Stimulated activated CD4-positive, alpha-beta T cell treated with anti-CD3 and anti-CD28 coated beads, Interleukin-1b, Interleukin-23, amount 100 ng/mL, for 24 hours (primary cell): ENCODE measurements around the gene ANKRD37.

Source experiments
- DNase-seq, 4 experiments: peaks; one replicate each; pipeline ENCODE4 v3.0.0-alpha.2; 2020; ENCODE audit warnings: low read depth in 4 of 4, low spot score in 1 of 4

The ANKRD37 gene

DNA sequence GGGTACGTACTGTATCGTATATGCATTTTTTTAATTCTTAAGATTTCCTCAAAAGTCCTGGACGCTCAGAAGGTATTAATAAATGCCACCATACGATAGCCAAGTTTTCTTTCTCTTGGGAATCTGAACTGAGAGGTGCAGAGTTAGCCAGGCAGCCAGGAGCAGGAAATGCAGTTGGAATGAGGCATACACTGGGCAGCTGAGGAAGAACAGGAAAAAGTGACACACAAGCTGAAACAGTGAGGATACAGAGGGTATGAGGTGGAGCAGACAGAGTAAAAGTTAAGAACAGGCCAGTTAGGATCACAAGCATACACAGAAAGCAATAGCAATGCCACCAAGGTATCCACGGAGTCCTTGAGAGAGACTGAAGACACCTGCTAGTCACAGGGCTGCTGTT, 15.8 kb downstream of the ANKRD37 start:
- DNase-seq, result no peak

DNA sequence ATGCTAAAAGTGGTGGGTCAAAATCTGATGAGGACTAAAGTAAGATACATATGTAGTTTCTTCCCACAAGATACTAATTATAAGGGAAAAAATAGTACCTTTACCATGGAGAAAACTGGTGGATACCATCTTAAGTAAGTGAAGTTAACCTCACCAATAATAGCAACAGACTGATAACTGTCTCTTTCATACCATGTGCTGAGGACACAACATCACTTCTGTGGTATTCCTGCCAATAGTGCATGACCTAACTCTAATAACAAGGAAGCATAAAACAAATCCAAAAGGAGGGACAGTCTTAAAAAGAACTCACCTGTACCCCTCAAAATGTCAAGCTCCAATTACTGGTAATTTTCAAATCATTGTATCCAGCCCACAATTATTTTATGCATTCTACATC, 20.3 kb downstream of the ANKRD37 start:
- no peak for DNase-seq

DNA sequence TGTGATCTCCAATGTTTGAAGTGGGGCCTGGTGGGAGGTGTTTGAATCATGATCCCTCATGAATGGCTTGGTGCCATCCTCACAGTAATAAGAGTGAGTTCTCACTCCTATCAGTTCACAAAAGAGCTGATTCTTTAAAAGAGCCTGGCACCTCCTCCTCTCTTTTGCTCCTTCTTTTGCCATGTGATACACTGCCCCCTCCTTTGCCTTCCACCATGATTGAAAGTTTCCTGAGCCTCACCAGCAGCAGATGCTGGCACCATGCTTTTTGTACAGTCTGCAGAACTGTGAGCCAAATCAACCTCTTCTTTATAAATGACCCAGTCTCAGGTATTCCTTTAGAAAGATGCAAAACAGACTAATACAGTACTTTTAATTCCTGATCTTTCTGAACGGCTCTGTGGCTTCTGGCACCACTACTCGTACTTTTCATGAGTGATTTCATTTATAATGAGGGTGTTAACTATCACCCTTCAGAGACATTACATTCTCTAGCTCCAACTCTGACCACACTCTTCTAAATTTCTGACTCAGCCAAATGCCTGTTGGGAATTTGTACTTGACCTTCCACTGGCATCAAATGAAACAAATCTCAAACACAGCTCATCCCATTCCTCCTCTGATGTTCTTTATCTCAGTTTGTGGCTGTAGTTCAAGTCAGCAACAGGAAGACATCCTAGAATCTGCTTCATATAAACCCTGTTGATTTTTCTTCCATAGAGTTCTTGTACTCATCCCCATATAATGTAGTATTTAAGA, 24.9 kb downstream of the ANKRD37 start:
- no peak for DNase-seq

DNA sequence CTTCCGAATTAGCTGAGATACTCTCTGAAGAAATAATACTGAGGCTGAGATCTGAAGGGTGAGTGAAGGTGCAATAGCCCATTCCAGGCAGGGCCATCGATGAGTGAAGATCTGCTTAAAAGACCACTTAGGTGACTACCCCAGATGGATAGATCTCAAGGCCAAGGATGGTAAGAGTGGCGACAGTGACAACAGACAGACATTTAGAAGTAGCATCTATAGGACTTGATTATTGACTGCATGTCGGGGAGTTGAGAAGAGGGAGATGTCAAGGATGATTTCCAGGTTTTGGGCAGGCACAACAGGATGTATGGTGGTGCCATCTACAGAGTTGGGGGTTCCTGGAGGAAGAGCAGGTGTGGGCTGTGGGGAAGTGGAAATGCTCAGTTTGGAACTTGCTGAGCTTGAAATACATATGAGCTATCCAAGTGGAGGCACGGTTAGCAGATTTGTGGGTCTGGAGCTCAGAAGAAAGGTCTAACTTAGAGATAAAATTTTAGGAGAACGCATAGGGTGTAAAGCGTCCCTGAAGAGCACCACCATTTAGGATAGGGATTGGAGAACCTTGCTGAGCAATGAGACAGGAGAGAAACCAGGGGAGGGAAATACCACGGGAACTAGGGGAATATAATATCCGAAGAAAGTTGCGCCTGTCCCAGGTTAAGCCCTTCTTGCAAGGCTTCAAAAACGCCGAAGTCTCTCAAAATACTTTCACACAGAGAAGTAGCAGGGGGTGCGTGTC, 28.4 kb downstream of the ANKRD37 start:
- DNase-seq, result no peak

DNA sequence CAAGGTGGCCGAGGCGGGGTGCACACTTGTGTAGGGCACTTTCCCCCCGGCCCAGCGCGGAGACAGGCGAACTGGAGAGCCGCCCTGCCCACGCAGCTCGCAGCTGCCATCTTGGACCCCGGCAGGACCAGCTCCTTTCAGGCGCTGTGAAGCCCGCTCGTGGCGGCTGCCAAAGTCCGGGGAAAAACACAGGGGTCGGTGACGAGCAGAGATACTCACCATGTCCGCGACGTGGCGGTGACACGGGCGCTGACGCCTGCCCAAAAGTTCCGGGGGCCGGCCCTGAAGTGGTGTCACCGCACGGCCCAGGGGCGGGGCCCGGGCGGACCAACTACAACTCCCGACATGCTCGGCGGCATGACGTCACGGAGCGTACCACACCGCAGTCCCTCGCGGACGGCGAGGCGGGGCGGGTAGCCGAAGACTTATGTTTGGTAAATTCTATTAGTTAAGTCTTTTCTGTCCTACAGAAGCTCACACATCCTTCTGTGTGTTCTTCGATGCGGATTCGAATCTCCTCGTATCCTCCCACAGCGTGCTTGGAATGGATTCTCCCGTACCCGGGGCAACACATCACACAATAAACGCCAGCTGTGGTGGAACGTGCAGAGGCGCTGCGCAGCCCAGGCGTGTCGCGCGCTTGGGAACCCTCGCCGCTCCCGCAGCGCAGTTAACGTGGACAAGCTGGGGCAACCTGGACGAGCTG, 29.2 kb downstream of the ANKRD37 start, which contains the start of gene UFSP2:
TSS of gene UFSP2 (minus strand) at position 318 of the 706 bp plus-strand sequence. CDS start at position 222, 96 bp downstream.
- DNase-seq, result peak; percentile 67 to 81 (median 71)

DNA sequence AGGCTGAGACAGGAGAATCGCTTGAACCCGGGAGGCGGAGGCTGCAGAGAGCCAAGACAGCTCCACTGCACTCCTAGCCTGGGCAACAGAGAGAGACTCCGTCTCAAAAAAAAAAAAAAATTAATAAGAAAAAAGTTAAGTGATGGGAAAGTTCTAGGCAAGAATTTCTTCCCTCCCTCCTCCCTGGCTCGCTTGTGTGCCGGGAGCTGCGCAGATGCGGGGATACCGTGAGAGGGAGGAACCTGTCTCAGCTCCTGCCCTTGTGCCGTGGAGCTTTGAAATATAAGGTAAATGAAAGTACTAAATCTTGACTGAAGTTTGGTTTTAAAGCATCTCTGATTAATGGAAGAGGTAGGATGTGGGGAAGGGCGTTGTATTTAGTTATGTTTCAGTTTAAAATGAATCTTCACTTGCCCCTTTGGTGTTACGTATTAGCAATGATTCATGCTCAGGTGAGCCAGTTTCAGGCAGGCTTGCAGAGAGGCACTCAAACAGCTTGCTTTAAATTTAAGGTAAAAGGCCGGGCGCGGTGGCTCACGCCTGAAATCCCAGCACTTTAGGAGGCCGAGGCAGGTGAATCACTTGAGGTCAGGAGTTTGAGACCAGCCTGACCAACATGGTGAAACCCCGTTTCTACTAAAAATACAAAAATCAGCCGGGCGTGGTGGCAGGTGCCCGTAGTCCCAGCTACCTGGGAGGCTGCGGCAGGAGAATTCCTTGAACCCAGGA, 30.5 kb downstream of the ANKRD37 start:
- DNase-seq, result no peak

DNA sequence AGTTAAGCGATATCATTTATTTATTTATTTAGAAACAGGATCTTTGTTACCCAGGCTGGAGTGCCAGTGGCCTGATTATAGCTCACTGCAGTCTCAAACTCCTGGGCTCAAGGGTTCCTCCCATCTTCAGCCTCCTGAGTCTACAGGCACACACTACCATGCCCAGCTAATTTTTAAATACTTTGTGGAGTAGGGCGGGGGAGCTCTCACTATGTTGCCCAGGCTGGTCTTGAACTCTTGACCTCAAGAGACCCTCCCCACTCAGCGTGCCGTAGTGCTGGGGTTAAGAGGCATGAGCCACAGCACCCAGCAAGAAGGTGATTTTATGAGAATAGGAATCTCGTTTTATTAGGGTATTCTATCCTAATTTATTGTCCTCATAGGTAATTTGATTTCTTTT, 33.0 kb downstream of the ANKRD37 start:
- no peak for DNase-seq

DNA sequence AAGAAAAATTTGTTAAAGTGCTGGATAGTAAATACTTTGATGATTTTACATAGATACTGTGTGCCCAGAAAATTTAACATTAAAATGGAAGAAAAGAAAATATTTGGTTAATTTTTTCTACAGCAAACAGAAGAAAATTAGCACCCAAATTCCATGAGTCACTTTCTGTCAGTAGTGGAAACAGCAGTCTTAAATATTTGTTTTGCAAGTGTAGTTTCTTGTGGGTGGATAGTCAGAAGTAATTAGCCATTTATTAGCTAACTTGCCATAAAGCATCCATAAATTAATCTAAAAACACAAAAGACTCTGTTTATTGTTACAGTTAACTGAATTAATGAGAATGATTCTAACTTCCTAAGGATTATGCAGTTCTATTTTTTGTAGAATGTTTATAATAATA, 38.8 kb downstream of the ANKRD37 start:
- DNase-seq, result no peak

DNA sequence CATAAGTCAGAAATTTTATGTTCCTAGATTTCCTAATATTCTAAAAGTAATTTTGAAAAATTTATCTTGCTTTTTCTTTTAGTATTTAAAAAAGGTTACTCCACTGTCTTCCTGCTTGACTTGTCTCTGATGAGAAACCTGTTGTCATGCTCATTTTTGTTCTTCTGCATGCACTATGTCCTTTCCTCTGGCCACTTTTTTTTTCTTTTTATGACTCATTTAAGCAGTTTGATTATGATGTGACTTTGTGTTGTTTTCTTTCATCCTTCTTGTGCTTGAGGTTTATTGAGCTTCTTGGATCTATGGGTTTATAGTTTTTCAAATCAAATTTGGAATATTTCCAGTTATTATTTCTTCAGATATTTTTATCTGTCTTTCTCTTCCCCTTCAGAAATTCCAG, 41.2 kb downstream of the ANKRD37 start:
- DNase-seq, result no peak

DNA sequence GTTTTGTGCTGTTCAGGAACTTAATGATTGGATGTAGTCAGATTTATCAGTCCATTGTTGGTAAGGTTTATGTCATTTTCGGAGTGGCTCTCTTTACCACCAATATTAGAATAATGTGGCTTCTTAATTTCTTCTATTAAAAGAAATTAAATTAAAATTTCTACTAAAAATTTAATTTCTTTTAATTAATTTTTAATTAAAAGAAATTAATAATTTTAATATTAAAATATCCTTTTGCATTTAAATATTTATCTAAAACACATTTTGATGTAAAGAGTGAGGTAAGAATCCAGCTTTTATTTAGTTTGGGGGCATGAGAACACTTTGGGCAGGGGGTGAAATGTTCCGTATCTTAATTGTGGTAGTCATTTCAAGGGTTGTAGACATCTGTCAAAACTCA, 44.8 kb downstream of the ANKRD37 start:
- no peak for DNase-seq

DNA sequence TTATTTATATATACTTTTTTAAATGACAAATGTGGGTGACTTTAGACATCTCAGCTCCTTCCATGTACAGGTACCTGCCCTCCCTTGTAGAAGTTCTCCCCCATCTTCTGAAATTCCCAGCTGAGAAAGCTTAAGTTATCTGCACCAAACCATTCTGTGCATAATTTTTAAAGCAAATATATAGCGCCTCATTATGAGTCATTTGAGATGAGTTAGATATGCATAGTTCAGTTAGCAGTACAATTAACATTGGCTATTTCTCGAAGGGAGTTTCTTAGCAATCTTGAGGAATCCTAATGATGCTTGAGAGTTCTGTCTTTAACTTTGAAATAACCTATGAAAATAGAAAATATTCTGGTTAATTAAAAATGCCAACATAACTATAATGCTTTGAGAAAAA, 48.6 kb downstream of the ANKRD37 start:
- DNase-seq, result no peak
